Fibroblast of lung (primary cell): ENCODE measurements around the gene PAM. TPM values are rescaled to one million over a fixed set of nuclear protein-coding genes. Genes with fewer than 3 reads are reported as not detected.
A peak's percentile ranks its signal among the peaks of the same experiment; 100 is the strongest.

ENCODE experiments used
- DNase-seq, 2 donors: peaks; one replicate each; pipeline versions ENCODE4 v3.0.0 to v3.0.0-alpha.2; 2010; ENCODE audit warnings: low read depth in 2 of 2
- H2AFZ ChIP-seq: 2 replicates; pipeline ENCODE4 v1.5.1; 2012; ENCODE audit warnings: low read length, control low read depth, inconsistent platforms
- H3K27ac ChIP-seq: 2 replicates; pipeline ENCODE4 v1.5.1; 2011; ENCODE audit warnings: low read length, control low read depth; ENCODE audit not compliant: insufficient read depth
- H3K27me3 ChIP-seq: 2 replicates; pipeline ENCODE4 v1.5.1; 2011; ENCODE audit warnings: mild to moderate bottlenecking, low read length; ENCODE audit not compliant: control insufficient read depth, insufficient read depth
- H3K36me3 ChIP-seq: 2 replicates; pipeline ENCODE4 v1.5.1; 2011; ENCODE audit warnings: low read length; ENCODE audit not compliant: control insufficient read depth, insufficient read depth
- H3K4me1 ChIP-seq: 2 replicates; pipeline ENCODE4 v1.5.1; 2011; ENCODE audit warnings: low read length; ENCODE audit not compliant: control insufficient read depth, insufficient read depth; ENCODE audit errors: extremely low read depth
- H3K4me2 ChIP-seq: 2 replicates; pipeline ENCODE4 v1.5.1; 2011; ENCODE audit warnings: low read length, control low read depth; ENCODE audit not compliant: insufficient read depth; ENCODE audit errors: extremely low read depth
- H3K4me3 ChIP-seq, 4 experiments: fragments of 200-600 bp in 1 of 4; sonication (generic) in 1 of 4; replicated peaks in 1 of 4; 2 replicates each; pipeline ENCODE4 v1.5.1; 2011 to 2016; ENCODE audit warnings: low read length in 4 of 4, low read depth in 3 of 4, mild to moderate bottlenecking in 3 of 4, control low read depth in 2 of 4, inconsistent platforms in 1 of 4, mixed read lengths in 1 of 4; ENCODE audit not compliant: insufficient read depth in 1 of 4; ENCODE audit errors: control extremely low read depth in 1 of 4
- H3K79me2 ChIP-seq: 2 replicates; pipeline ENCODE4 v1.5.1; 2012; ENCODE audit warnings: mild to moderate bottlenecking, low read length, inconsistent platforms; ENCODE audit not compliant: control insufficient read depth, insufficient read depth
- H3K9ac ChIP-seq: 2 replicates; pipeline ENCODE4 v1.5.1; 2011; ENCODE audit warnings: mild to moderate bottlenecking, low read length, control low read depth; ENCODE audit not compliant: insufficient read depth
- H3K9me3 ChIP-seq: 2 replicates; pipeline ENCODE4 v1.5.1; 2012; ENCODE audit warnings: low read depth, low read length; ENCODE audit not compliant: control insufficient read depth, insufficient read depth
- H4K20me1 ChIP-seq: 2 replicates; pipeline ENCODE4 v1.5.1; 2011; ENCODE audit warnings: low read length; ENCODE audit not compliant: control insufficient read depth, insufficient read depth; ENCODE audit errors: extremely low read depth
- EZH2 ChIP-seq: IDR thresholded peaks from 2 replicates; pipeline ENCODE4 v1.5.1; 2012; ENCODE audit warnings: low read length, control low read depth, mild to moderate bottlenecking; ENCODE audit errors: missing control alignments
- polyA plus RNA-seq, 2 donors: library from polyadenylated mRNA; depleted of rRNA in 1 of 2; stranded (reverse) in 1 of 2; unstranded in 1 of 2; fragments of >200 nt; gene quantifications; 2 replicates each; pipeline ENCODE4 v1.2.1, GENCODE V29; 2011 to 2012; ENCODE audit warnings: missing spikeins in 1 of 2
- total RNA-seq: library from RNA; depleted of rRNA; stranded (reverse); fragments of >200 nt; gene quantifications from 2 replicates; pipeline ENCODE4 v1.2.1, GENCODE V29; 2014
- TF ChIP-seq, protein P1 (sequence below), 2 donors: IDR thresholded peaks in 1 of 2; conservative IDR thresholded peaks in 1 of 2; 1 replicate in 1 of 2; 2 replicates in 1 of 2; pipeline ENCODE4 v1.5.1; 2011 to 2012; ENCODE audit warnings: low read length in 2 of 2, control low read depth in 1 of 2, inconsistent platforms in 1 of 2, low read depth in 1 of 2, mild to moderate bottlenecking in 1 of 2

The PAM gene
- total and polyA plus RNA-seq, 2 donors (not counting 1 experiment from before 2014, with no cell fraction given): 404 to 405 TPM

DNA sequence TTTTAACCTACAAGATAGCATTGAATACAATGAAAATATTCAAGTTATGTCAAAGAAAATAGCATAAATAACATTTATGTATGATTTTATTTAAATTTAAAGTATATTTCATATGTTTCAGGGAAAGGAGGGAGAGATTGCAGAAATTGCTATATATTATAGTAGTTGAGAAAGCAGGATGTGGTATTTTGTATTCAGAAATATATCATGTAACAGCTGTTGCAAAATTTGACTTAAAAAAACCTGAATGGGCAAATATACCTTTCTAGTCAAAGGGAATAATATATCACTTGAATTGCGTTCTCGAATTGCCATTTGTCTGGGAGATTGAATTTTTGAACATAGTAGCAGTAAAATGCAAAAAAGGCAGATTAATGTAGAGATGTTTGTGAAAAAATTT lies 80.6 kb downstream of the PAM start:
- H3K79me2 ChIP-seq: no peaks in the 10 kb centered on the region
- TF ChIP-seq, protein P1, sequence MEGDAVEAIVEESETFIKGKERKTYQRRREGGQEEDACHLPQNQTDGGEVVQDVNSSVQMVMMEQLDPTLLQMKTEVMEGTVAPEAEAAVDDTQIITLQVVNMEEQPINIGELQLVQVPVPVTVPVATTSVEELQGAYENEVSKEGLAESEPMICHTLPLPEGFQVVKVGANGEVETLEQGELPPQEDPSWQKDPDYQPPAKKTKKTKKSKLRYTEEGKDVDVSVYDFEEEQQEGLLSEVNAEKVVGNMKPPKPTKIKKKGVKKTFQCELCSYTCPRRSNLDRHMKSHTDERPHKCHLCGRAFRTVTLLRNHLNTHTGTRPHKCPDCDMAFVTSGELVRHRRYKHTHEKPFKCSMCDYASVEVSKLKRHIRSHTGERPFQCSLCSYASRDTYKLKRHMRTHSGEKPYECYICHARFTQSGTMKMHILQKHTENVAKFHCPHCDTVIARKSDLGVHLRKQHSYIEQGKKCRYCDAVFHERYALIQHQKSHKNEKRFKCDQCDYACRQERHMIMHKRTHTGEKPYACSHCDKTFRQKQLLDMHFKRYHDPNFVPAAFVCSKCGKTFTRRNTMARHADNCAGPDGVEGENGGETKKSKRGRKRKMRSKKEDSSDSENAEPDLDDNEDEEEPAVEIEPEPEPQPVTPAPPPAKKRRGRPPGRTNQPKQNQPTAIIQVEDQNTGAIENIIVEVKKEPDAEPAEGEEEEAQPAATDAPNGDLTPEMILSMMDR (conservative IDR thresholded peaks at IDR 0.05 in 1 of 2, IDR thresholded peaks at IDR 0.05 in 1 of 2; ENCODE audit: low read depth in 1 of 2, low read length in 2 of 2): no peak
- TF ChIP-seq EZH2: no peak
- no peak for DNase-seq

DNA sequence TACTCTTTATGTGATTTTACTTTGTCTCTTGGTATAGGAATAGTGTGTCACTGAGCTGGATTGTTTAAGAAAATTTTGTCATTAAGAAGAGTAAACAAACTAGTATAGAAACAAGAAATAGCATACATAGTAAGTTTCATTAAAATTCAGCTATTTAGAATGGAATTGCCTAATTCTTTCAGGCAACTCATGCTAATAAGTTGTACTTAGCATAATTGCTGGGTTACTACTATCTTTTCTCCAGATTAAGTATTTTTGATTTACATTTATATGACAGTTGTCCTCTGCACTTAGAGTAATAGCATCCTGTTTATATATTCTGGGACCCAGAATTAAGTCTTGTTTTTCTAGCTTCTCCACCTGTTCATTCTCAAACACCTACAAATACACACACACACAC lies 85.9 kb downstream of the PAM start:
- H3K4me2 ChIP-seq: no peak overlapping the region
- TF ChIP-seq, protein P1 (conservative IDR thresholded peaks at IDR 0.05 in 1 of 2, IDR thresholded peaks at IDR 0.05 in 1 of 2; ENCODE audit: low read depth in 1 of 2, low read length in 2 of 2): no peak
- no peak for TF ChIP-seq EZH2
- H3K27ac ChIP-seq: no peak overlapping the region
- no peaks in the 10 kb centered on the region for H3K27me3 ChIP-seq
- no peaks in the 10 kb centered on the region for H3K4me1 ChIP-seq
- H3K4me3 ChIP-seq: no peak overlapping the region
- no peak overlapping the region for H3K9ac ChIP-seq
- H2AFZ ChIP-seq: no peak overlapping the region
- DNase-seq: no peak
- H3K9me3 ChIP-seq: no peaks in the 10 kb centered on the region
- no peaks in the 10 kb centered on the region for H4K20me1 ChIP-seq
- no peaks in the 10 kb centered on the region for H3K36me3 ChIP-seq
- H3K79me2 ChIP-seq: no peaks in the 10 kb centered on the region

More for the DNA sequence above, 80.6 kb downstream of the PAM start:
- H3K9ac ChIP-seq: no peak overlapping the region
- H2AFZ ChIP-seq: no peak overlapping the region
- no peaks in the 10 kb centered on the region for H3K27me3 ChIP-seq
- H4K20me1 ChIP-seq: no peaks in the 10 kb centered on the region
- no peaks in the 10 kb centered on the region for H3K4me1 ChIP-seq
- no peak overlapping the region for H3K27ac ChIP-seq
- no peaks in the 10 kb centered on the region for H3K9me3 ChIP-seq
- H3K36me3 ChIP-seq: no peaks in the 10 kb centered on the region
- no peak overlapping the region for H3K4me3 ChIP-seq
- no peak overlapping the region for H3K4me2 ChIP-seq

DNA sequence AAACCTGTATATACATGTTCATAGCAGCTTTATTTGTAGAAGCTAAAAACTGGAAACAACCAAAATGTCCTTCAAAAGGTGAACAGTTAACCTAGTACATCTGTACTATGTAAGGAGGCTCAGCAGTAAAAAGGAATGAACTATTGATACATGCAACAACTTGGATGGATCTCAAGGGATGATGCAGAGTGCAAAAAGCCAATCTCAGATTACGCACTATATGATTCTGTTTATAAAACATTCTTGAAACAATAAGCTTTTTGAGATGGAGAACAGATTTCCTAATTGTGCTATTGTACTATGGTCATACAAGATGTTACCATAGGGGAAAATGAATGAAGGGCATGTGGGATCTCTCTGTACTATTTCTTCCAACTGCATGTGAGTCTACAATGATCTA lies 88.9 kb downstream of the PAM start:
- TF ChIP-seq EZH2: no peak
- TF ChIP-seq, protein P1 (conservative IDR thresholded peaks at IDR 0.05 in 1 of 2, IDR thresholded peaks at IDR 0.05 in 1 of 2; ENCODE audit: low read depth in 1 of 2, low read length in 2 of 2): no peak
- H3K36me3 ChIP-seq: no peaks in the 10 kb centered on the region
- no peak overlapping the region for H3K4me2 ChIP-seq
- no peak overlapping the region for H3K27ac ChIP-seq
- no peaks in the 10 kb centered on the region for H3K4me1 ChIP-seq
- H2AFZ ChIP-seq: no peak overlapping the region
- H4K20me1 ChIP-seq: no peaks in the 10 kb centered on the region
- no peak overlapping the region for H3K4me3 ChIP-seq
- no peaks in the 10 kb centered on the region for H3K27me3 ChIP-seq
- H3K9me3 ChIP-seq: no peaks in the 10 kb centered on the region
- no peaks in the 10 kb centered on the region for H3K79me2 ChIP-seq
- no peak overlapping the region for H3K9ac ChIP-seq
- peak in 1 of 2 donors; percentile 71 for DNase-seq
